GM21423 (cell line): ENCODE results near the gene CACNA1F.

Experiments
- ATAC-seq: cut with Tn5 transposase; IDR thresholded peaks from one replicate; pipeline ENCODE4 v1.9.1; 2021; ENCODE audit warnings: mild to moderate bottlenecking, moderate library complexity; ENCODE audit not compliant: unreplicated experiment

Gene CACNA1F

GRCh38 chrX:49257846-49258748 is 25.0 kb upstream of the CACNA1F start:
- no peak for ATAC-seq

GRCh38 chrX:49257074-49257790 is 24.1 kb upstream of the CACNA1F start:
- no peak for ATAC-seq

- ATAC-seq = no peak
Observed at GRCh38 chrX:49256268-49256995, 23.3 kb upstream of the CACNA1F start.

DNA sequence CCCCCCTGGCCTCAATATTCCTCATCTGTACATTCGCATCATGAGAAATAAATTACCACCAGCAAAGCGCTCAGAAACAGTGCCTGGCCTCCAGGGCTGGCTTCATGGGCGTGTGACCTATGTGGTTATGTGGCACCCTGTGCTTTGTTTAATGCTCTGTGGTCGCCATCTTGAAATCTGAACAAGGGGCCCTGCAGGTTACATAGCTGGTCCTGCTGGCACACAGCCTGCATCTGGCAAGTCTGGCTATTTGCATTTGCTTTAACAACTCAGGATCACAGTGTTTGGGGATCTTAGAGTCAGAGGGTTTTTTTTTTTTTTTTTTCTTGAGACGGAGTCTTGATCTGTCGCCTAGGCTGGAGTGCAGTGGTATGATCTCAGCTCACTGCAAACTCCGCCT is 21.5 kb upstream of the CACNA1F start:
- no peak for ATAC-seq

- ATAC-seq = no peak
Observed at GRCh38 chrX:49251325-49251724, 18.2 kb upstream of the CACNA1F start.

GRCh38 chrX:49250578-49250977 is 17.4 kb upstream of the CACNA1F start:
- ATAC-seq = no peak

DNA sequence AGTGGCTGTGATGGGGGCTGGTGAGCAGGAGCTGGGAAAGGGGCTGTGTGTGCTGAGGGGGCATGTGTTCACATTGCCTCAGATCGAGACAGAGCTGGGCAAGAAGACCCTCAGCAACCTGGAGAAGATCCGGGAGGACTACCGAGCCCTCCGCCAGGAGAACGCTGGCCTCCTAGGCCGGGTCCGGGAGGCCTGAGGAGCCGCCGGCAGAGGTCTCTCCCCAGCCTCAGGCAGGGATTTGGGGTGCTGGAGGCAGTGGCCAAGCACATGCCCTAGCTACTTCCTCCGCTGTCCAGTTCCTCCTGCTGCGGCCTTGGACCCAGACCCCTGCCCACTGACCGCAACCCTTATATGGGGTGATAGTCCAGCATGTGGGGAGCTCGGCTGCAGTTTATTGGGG is 16.9 kb upstream of the CACNA1F start:
- ATAC-seq = no peak

GRCh38 chrX:49249616-49250015 is 16.5 kb upstream of the CACNA1F start:
- ATAC-seq = no peak

- no peak for ATAC-seq
Observed at GRCh38 chrX:49249071-49249470, 15.9 kb upstream of the CACNA1F start.

GRCh38 chrX:49247916-49248811 is 15.0 kb upstream of the CACNA1F start:
- no peak for ATAC-seq

DNA sequence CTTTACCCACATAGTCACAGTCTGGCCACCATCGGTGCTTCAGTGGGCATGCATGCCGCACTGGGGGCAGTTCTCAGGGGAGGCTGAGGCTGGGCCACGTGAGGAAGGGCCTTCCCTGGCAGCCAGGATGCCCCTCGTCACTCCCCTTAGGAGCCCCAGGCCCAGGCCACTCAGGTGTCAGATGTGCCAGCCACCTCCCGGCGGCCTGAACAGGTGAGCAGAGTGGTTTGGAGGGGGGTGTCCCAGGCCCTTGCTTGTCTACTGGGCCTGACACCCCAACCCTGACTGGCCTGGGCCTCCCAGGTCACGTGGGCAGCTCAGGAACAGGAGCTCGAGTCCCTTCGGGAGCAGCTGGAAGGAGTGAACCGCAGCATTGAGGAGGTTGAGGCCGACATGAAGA is 14.2 kb upstream of the CACNA1F start:
- no peak for ATAC-seq

GRCh38 chrX:49246541-49246940 is 13.4 kb upstream of the CACNA1F start:
- no peak for ATAC-seq

GRCh38 chrX:49244207-49244606 is 11.1 kb upstream of the CACNA1F start:
- ATAC-seq = no peak

- ATAC-seq = no peak
Observed at GRCh38 chrX:49243166-49243565, 10.0 kb upstream of the CACNA1F start.

DNA sequence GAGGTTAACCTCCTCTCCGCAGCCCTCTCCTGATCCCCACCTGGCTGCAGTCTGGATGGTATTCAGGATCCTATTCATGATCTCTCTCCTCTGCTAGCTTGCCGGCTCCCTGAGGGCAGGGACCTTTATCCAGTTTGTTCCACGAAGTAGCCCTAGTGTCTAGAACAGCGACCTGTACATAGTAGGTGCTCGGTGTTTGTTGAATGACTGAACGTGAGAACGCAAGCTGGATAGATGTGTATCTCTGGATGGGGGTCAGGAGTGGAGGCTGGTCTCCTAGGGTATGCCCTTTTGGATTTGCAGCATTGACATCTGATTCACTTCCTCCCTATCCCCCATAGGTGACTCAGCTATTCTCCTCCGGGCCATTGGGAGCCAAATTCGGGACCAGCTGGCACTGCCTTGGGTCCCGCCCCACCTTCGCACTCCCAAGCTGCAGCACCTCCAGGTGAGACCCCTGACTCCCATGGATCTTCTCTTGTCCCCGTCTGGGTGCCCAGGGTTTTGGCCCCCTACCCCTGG is 9.5 kb upstream of the CACNA1F start:
- ATAC-seq = no peak

DNA sequence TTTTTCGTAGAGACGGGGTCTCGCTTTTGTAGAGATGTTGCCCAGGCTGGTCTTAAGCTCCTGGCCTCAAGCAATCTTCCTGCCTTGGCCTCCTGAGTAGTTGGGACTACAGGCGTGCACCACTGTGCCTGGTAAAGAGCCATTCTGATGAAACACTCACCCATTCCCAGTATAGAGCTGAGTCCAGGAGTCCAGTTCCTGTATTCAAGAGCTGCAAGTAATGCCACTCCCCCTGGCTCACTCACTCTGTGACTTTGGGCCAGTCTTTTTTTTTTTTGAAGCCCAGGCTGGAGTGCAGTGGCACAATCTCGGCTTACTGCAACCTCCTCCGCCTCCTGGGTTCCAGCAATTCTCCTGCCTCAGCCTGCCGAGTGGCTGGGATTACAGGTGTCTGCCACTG is 5.6 kb upstream of the CACNA1F start:
- no peak for ATAC-seq

DNA sequence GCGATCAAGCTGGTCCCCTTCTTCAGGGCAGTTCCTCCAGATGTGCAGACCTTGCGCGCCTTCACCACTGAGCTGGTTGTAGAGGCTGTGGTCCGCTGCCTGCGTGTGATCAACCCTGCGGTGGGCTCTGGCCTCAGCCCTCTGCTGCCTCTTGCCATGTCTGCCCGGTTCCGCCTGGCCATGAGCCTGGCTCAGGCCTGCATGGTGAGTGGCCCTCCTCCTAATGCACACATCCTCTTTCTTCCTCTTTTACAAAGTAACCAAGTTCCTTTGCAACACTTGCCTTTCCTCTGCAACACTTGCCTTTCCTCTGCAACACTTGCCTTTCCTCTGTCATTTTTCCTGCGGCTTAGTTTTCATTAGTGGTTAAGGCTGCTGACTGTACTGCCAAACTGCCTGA is 3.9 kb upstream of the CACNA1F start:
- no peak for ATAC-seq

DNA sequence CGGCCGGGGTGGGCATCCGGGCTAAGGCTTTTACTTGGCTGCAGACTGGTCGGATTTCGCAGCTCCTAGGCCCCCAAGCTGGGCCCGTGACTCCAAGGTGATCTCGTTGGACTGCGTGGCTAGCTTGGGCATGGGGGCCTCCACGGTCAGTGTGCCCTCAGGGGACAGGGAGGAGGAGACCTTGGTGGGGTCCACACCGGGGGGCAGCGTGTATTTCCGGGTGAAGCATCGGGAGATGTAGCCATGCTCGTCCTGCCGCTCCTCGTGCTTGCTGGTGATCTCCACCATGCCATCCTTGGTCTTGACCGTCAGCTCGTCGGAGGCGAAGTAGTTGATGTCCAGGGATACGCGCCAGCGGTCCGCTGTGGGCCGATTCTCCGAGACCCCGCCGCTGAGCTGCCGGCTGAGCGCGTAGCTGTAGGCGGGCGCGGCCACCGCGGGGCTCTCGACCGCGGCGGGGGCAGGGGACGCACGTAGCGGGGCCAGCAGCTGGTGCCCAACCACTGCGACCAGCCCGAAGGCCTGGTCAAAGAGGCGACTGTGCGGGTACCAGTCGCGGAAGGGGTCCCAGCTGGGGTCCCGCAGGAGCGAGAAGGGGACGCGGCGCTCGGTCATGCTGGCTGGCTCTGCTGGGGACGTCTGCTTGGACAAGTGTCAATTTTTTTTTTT is 881 bp upstream of the CACNA1F start:
- ATAC-seq = no peak

DNA sequence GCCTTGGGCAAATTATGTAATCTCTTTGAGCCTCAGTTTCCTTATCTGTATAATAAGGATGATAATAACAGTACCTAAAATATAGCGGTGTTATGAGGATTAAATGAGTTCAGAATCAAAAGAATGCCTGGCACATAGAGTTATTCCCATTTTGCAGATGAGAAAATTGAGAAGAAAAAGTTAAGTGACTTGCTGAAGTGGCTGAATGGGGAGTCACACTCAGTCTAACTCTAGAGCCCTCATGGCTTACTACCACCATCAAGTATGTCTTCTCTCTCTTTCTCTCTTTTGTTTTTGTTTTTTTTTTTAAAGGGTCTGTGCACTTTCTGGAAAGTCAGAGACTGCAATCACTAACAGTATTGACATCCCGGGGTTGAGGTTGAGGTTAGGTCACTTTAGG is 615 bp downstream of the CACNA1F start:
- ATAC-seq = no peak
